Left ventricle myocardium inferior (tissue), 1 donor: ENCODE results near the gene BARHL2. TPM values are rescaled to one million over a fixed set of nuclear protein-coding genes. Genes with fewer than 3 reads are reported as not detected.

Experiments used
- DNase-seq: peaks from one replicate; pipeline ENCODE4 v3.0.0-alpha.2; 2020
- H3K27ac ChIP-seq: fragments of 200-600 bp; replicated peaks from 2 replicates; pipeline ENCODE4 v1.8.0; 2021
- H3K27me3 ChIP-seq: fragments of 200-600 bp; 2 replicates; pipeline ENCODE4 v1.8.0; 2021; ENCODE audit warnings: low read depth
- H3K36me3 ChIP-seq: fragments of 200-600 bp; 2 replicates; pipeline ENCODE4 v1.8.0; 2021
- H3K4me1 ChIP-seq: fragments of 200-600 bp; 2 replicates; pipeline ENCODE4 v1.8.0; 2021
- H3K4me3 ChIP-seq: fragments of 200-600 bp; 2 replicates; pipeline ENCODE4 v1.8.0; 2021; ENCODE audit warnings: mild to moderate bottlenecking, moderate library complexity
- H3K9me3 ChIP-seq: fragments of 200-600 bp; replicated peaks from 2 replicates; pipeline ENCODE4 v1.8.0; 2021
- CTCF ChIP-seq: fragments of 200-600 bp; IDR thresholded peaks from 2 replicates; pipeline ENCODE4 v1.8.0; 2021; ENCODE audit warnings: antibody characterized with exemption, mild to moderate bottlenecking, borderline replicate concordance
- intact Hi-C: fragments of 100-400 bp; cut with micrococcal nuclease; formaldehyde crosslinking; loops from one replicate; pipeline ENCODE4 v1.11.0; 2022
- total RNA-seq: library from RNA; stranded (reverse); fragmentation: NEBNext Ultra II Directional; extraction: Animal tissue kit (Norgen Biotek cat#: 25700); gene quantifications from one replicate; pipeline ENCODE4 v1.2.1, GENCODE V29; 2021
- donor health status: DM: no; HTN: yes; CAD: no; lungs with severe emphysema.

The BARHL2 gene
- total RNA-seq, 1 donor from 2014 or later: not detected

GRCh38 chr1:90727917-90728501 lies 10.9 kb upstream of the BARHL2 start:
- Histone ChIP-seq H3K27ac (no peak overlapping the region), H3K4me1 (peaks cover 68% of the 10 kb centered on the region), H3K36me3 (no peaks in the 10 kb centered on the region), H3K4me3 (no peak overlapping the region), H3K27me3 (peaks cover 100% of the 10 kb centered on the region), H3K9me3 (no peaks in the 10 kb centered on the region)
- no peak for TF ChIP-seq CTCF
- intact Hi-C loops: no loop called here
- DNase-seq: no peak

- peaks cover 68% of the 10 kb centered on the region for H3K4me1 ChIP-seq
- no peak for DNase-seq
- no peaks in the 10 kb centered on the region for H3K9me3 ChIP-seq
- intact Hi-C loops: no loop called here
- H3K36me3 ChIP-seq: no peaks in the 10 kb centered on the region
- no peak overlapping the region for H3K27ac ChIP-seq
- H3K27me3 ChIP-seq: peaks cover 100% of the 10 kb centered on the region
- no peak for TF ChIP-seq CTCF
- H3K4me3 ChIP-seq: peak overlapping the region; percentile 58
Observed at GRCh38 chr1:90726986-90727480, 9.9 kb upstream of the BARHL2 start.

- Histone ChIP-seq H3K27ac (no peak overlapping the region), H3K27me3 (peaks cover 100% of the 10 kb centered on the region), H3K9me3 (no peaks in the 10 kb centered on the region), H3K36me3 (no peaks in the 10 kb centered on the region), H3K4me1 (peaks cover 68% of the 10 kb centered on the region), H3K4me3 (peak overlapping the region; percentile 58)
- intact Hi-C loops: no loop called here
- DNase-seq: no peak
- TF ChIP-seq CTCF: no peak
Observed at GRCh38 chr1:90726425-90726985, 9.4 kb upstream of the BARHL2 start.

- intact Hi-C loops: no loop called here
- no peaks in the 10 kb centered on the region for H3K9me3 ChIP-seq
- no peaks in the 10 kb centered on the region for H3K36me3 ChIP-seq
- no peak for DNase-seq
- peaks cover 100% of the 10 kb centered on the region for H3K27me3 ChIP-seq
- H3K4me1 ChIP-seq: peaks cover 68% of the 10 kb centered on the region
- no peak for TF ChIP-seq CTCF
- H3K27ac ChIP-seq: no peak overlapping the region
- peak overlapping the region; percentile 58 for H3K4me3 ChIP-seq
Observed at GRCh38 chr1:90725657-90726424, 8.7 kb upstream of the BARHL2 start.

GRCh38 chr1:90724926-90725656 lies 8.0 kb upstream of the BARHL2 start:
- Histone ChIP-seq H3K9me3 (no peaks in the 10 kb centered on the region), H3K27me3 (peaks cover 100% of the 10 kb centered on the region), H3K27ac (no peak overlapping the region), H3K36me3 (no peaks in the 10 kb centered on the region), H3K4me3 (peak overlapping the region; percentile 58), H3K4me1 (peaks cover 61% of the 10 kb centered on the region)
- TF ChIP-seq CTCF: no peak
- intact Hi-C loops: no loop called here
- no peak for DNase-seq
